Fibroblast of the aortic adventitia (primary cell): ENCODE data around the gene FOXB2. TPM values are rescaled to one million over a fixed set of nuclear protein-coding genes. Genes with fewer than 3 reads are reported as not detected.

Experiments used
- DNase-seq: peaks from one replicate; pipeline ENCODE4 v3.0.0-alpha.2; 2010; ENCODE audit warnings: low read depth
- H3K4me3 ChIP-seq: 2 replicates; pipeline ENCODE4 v1.5.1; 2011; ENCODE audit warnings: low read depth, mild to moderate bottlenecking, control low read depth, low read length, moderate library complexity
- CTCF ChIP-seq: IDR thresholded peaks from 2 replicates; pipeline ENCODE4 v1.5.1; 2011; ENCODE audit warnings: mild to moderate bottlenecking, low read length, control low read depth, inconsistent platforms; ENCODE audit not compliant: insufficient read depth
- total RNA-seq: library from RNA; depleted of rRNA; stranded (reverse); fragments of >200 nt; gene quantifications from 2 replicates; pipeline ENCODE4 v1.2.3, GENCODE V29; 2012; ENCODE audit warnings: low replicate concordance

The FOXB2 gene
- total RNA-seq, 1 donor = not detected

- no peak for DNase-seq
- TF ChIP-seq CTCF = no peak
These were observed 8.9 kb upstream of the FOXB2 start for GRCh38 chr9:77010527-77010926.

DNA sequence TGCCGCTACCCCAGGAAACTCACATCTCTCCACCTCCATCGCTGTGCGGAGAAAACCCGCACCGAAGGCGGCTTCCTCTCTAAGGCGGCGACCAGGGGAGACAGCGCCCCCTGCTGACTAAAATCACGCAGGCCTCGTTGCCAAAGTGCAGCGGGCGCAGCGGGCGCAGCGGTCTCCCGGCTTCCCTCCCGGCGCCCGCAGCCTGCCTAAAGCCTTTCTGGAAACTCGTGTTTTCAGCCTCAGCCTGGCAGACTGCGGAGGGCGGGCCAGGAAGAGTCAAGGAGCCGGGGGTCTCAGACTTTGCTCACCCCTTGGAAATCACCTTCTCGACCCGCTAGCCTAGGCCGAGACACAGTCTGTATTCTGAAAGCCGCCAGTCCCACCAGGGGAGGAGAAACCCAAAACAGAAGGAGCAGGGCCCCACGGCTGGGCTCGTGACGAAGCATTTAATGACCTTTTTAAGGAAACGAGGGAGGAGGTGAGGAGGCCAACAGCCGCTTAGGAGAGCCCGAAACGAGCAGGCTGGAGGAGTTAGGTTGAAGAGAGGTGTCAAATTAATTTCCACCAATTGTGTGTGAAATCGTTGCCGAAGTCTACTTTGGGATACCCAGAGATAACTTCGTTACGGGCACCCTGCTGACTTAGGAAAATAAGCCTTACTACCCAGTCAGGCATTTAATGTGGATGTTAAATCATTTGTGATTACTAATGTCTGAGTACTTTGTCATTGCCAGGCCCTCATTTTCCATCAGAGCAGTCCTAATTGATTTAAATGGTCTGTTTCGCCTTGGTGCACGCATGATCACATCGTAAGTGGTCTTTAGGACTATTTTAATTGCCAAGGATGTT lies 7.3 kb upstream of the FOXB2 start:
- H3K4me3 ChIP-seq = no peak overlapping the region
- DNase-seq = peak; percentile 50
- peak; percentile 83 for TF ChIP-seq CTCF

More at GRCh38 chr9:77010527-77010926, 8.9 kb upstream of the FOXB2 start:
- H3K4me3 ChIP-seq = no peak overlapping the region

GRCh38 chr9:77013206-77013931 lies 6.1 kb upstream of the FOXB2 start:
- DNase-seq = no peak
- no peak for TF ChIP-seq CTCF
- H3K4me3 ChIP-seq = no peak overlapping the region

DNA sequence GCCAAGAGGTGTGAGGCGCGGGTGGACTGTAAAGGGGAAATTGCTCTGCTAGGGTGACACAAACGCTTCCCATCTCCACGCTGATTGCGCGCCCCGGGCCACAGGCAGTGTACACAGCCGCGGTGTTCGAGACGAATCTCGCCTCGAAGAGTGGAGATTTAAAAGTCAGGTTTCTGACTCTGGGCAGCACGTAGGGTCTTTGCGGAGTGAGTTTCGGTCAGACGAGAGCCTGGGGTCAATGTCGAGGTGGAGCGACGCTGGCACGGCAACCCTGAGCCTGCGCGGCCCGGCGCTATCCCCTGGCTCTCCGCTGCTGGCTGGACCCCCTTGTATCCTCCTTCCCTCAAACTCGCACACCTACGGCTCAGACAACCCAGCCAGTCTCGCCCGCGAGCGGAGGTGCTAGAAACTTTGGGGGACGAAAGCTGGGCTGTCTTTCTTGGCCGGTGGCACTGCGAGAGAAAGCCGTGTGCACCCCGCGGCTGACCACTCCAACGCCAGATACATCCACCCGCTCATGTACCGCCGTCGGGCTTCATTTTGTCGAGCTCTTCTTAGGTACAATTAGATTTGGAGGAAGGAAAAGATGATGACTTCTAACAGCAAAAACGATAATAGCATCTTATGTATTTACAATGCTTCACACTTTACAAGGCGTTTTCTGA lies 5.4 kb upstream of the FOXB2 start:
- H3K4me3 ChIP-seq = no peak overlapping the region
- no peak for TF ChIP-seq CTCF
- DNase-seq = no peak

DNA sequence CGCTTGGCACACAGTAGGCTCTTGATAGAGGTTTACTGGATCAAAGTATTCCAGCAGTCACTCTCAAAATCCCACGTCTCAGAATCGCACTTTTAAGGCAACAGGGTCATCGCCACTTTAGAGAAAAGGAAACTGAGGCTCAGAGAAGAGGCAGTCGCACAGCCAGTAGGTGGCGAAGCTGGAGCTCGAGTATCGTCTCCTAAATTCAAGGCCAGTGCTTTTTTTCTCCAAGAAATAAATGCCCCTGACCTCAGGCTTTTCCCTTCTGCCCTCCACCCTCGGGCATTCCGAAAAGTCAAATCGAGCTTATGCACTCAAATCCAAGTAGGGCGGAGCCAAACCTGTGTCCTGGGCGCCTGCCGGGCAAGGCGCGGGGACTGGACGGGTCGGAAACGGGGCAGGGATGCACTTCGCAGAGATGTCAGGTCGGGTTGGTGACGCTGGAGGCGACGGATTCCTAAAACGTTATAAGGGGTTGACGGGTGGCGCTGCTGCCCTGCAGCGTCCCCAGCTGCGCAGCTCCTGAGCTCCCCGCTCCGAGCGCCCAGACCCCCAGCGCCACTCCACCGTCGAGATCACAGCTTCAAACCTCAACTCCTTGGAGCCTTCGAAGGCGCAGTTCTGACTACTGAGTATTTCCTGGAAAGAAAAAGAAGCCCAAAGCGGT lies 4.7 kb upstream of the FOXB2 start:
- no peak overlapping the region for H3K4me3 ChIP-seq
- peak; percentile 45 for TF ChIP-seq CTCF
- DNase-seq = no peak

DNA sequence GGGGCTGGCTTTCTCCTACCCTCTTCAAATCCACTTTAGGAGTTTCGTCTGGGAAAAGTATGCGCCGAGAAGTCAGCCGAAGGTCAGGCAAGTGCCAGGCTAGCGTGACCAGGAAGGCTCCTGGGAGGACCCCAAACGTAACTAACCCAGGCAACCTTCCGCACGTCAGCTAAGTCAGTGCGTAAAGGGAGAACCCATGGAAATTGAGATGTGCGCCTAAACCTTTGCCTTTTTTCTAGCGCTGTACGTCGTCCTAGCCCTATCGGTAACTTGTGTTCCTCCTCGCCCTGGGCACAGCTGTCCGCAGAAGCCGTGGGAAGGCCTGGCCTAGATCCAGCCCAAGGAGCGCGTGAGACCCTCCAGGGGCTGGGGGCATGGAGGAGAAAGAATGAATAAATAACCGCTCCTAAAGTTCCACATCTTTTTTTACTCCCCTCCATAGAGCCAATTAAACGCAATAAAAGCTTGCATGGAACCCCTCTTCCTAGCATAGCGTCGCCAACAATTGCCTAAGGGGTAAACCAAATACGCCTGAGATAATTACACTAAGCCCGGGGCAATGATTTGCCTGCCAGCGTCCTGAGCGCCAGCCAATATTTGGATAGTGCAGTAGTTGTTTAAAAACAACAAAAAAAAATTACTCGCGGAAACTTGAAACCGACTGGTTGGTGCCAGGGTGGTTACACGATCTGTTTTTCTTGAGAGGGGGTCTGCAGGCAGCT lies 4.0 kb upstream of the FOXB2 start:
- no peak for TF ChIP-seq CTCF
- no peak for DNase-seq
- no peak overlapping the region for H3K4me3 ChIP-seq
